Left hindlimb (tissue), 1 donor: Measurements from ENCODE around the gene EXOSC9.

Experiments
- DNase-seq: peaks from one replicate; pipeline ENCODE4 v3.0.0-alpha.2; 2018

Gene EXOSC9

GRCh38 chr4:121827853-121828252, 26.7 kb downstream of the EXOSC9 start:
- no peak for DNase-seq

GRCh38 chr4:121829511-121829910, 28.4 kb downstream of the EXOSC9 start:
- DNase-seq = no peak

DNA sequence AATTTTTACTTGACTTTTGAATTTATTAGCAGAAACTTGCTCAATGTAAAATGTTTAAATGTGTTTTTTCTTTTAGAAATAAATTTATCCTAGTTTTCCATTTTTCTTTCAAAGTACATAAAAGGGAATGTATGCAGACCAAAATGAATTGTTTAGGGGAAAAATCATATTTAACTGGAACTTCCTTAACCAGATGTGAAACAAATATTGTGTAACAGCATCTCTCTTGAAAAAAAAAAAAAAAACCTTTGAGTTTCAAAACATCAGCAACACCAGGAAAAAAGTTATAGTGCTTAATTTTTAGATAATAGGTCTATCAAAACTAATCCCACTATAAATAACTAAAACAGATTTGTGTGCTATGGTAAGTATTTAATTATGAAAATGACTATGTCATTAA, 37.0 kb downstream of the EXOSC9 start:
- no peak for DNase-seq

GRCh38 chr4:121842862-121843261, 41.7 kb downstream of the EXOSC9 start:
- no peak for DNase-seq

DNA sequence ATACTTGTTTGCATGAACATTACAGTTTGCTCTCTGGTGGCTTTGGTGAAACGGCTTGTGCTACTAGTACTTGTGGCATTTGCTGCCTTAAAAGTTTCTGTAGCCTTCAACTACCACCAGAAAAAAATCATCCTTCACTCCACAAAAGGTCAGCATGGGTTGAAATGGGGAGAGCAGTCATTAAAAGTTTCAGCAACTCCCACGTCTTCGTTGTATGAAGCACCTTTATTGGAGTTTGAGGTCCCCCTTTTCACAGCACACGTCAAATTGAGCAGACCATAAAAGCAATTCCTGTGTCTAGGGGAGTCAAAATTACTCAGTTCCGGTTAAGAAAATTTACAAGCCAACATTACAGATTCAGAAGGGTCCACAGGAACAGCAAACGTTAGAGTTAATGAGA, 45.5 kb downstream of the EXOSC9 start:
- DNase-seq = no peak

DNA sequence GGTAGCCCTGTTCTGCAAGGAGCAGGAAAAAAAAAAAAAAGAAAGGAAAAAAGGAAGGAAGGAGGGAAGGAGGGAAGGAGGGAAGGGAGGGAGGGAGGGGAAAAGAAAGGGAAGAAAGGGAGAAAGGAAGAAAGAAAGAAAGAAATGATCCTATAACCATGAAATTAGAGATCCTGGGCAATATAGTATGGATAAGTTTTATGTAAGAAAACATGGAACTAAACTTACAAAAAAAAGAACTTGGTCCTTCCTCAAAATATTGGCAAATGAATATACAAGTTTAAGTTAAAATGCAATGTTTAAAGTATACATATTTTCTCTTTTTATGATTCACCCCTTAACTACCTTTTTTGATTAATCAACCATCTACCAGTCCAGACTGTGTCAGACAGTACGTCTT, 50.2 kb downstream of the EXOSC9 start:
- DNase-seq = no peak

DNA sequence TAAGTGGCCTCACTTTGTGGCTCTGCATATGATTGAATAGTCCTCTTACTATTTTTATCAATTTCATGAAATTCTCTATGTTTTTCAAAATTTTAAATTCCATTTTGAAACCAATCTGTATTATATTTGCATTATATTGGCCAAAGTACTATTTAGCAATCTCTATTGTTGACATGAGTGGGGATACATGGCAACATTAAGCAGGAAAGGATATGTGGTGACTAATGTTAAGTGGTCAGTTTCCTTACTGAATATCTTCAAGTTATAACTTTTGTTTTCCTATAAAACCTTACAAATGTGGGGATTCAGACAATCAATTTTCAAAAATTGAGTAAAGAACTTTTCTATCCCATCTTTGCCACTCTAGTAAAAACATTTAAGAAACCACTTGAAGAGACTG, 59.0 kb downstream of the EXOSC9 start:
- DNase-seq = no peak

- DNase-seq = no peak
These were observed 60.3 kb downstream of the EXOSC9 start for GRCh38 chr4:121861426-121861825.

GRCh38 chr4:121863799-121864198, 62.7 kb downstream of the EXOSC9 start:
- no peak for DNase-seq
